Astrocyte (in vitro differentiated cells and primary cell): ENCODE results near the gene LTBP3.

ENCODE experiments used
- EZH2 ChIP-seq: IDR thresholded peaks from 2 replicates; pipeline ENCODE4 v1.6.1; 2012; ENCODE audit warnings: mild to moderate bottlenecking, low read length, inconsistent platforms; ENCODE audit not compliant: insufficient read depth
- TF ChIP-seq, protein P1 (sequence below): IDR thresholded peaks from 2 replicates; pipeline ENCODE4 v1.5.1; 2011; ENCODE audit warnings: low read depth, mild to moderate bottlenecking, inconsistent platforms, low read length, moderate library complexity; ENCODE audit not compliant: insufficient read depth

DNA sequence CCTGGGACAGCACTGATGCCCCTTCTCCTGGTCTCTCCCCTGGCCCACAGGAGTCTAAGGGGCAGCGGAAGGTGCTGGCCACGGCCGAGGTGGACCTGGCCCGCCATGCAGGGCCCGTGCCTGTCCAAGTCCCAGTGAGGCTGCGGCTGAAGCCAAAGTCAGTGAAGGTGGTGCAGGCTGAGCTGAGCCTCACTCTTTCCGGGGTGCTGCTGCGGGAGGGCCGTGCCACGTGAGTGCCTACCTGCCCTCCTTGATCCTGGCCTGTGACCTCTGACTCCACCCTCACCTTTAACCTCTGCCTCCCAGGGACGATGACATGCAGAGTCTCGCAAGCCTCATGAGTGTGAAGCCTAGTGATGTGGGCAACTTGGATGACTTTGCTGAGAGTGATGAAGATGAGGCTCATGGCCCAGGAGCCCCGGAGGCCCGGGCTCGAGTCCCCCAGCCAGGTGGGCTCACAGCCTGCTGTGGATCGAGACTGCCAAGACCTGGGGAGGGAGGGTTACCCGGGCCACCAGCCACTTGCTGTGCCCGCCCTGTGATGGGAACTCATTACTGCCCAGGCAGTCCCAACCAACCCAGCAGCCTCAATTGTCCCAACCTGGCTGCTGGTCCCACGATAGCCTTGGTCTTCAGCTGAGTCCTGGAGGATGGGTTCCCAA lies 22.0 kb upstream of the LTBP3 start:
- TF ChIP-seq, protein P1, sequence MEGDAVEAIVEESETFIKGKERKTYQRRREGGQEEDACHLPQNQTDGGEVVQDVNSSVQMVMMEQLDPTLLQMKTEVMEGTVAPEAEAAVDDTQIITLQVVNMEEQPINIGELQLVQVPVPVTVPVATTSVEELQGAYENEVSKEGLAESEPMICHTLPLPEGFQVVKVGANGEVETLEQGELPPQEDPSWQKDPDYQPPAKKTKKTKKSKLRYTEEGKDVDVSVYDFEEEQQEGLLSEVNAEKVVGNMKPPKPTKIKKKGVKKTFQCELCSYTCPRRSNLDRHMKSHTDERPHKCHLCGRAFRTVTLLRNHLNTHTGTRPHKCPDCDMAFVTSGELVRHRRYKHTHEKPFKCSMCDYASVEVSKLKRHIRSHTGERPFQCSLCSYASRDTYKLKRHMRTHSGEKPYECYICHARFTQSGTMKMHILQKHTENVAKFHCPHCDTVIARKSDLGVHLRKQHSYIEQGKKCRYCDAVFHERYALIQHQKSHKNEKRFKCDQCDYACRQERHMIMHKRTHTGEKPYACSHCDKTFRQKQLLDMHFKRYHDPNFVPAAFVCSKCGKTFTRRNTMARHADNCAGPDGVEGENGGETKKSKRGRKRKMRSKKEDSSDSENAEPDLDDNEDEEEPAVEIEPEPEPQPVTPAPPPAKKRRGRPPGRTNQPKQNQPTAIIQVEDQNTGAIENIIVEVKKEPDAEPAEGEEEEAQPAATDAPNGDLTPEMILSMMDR: no peak
- TF ChIP-seq EZH2: no peak
